GM06990 (cell line): ENCODE measurements around the gene ERC1.

Experiments
- DNase-seq: peaks from one replicate; pipeline ENCODE4 v3.0.0-alpha.2; 2011; ENCODE audit not compliant: insufficient read length; ENCODE audit errors: extremely low read depth
- H3K27me3 ChIP-seq: replicated peaks from 2 replicates; pipeline ENCODE4 v1.6.0; 2011; ENCODE audit warnings: low read length; ENCODE audit not compliant: control insufficient read depth, insufficient read depth
- H3K36me3 ChIP-seq: 2 replicates; pipeline ENCODE4 v1.5.1; 2011; ENCODE audit warnings: low read length; ENCODE audit not compliant: control insufficient read depth, insufficient read depth
- H3K4me3 ChIP-seq: replicated peaks from 2 replicates; pipeline ENCODE4 v1.5.1; 2011; ENCODE audit warnings: low read depth, mild to moderate bottlenecking, control low read depth, low read length
- TF ChIP-seq, protein P1 (sequence below): IDR thresholded peaks from 2 replicates; pipeline ENCODE4 v1.5.1; 2011; ENCODE audit warnings: low read length, control low read depth, mild to moderate bottlenecking, inconsistent platforms; ENCODE audit not compliant: insufficient read depth, poor library complexity, severe bottlenecking

ERC1 gene

DNA sequence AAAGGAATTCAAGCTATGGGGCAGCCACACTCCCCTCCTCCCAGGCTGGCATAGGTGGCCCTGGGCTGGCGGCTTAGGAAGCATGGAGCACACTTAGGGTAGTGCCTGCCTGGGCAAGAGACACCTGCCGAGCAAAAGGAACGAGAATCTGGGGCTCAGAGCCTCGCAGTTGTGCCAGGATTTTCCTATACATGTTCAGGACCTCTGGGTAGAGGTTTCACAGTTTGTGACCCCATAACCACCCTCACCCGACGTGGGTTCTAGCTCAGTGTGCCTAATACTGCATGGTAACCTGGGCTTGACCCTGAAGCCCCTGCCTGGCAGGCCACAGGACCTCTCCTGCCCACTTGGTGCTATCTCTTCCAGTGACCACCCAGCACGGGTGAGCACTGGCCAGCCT is 503.8 kb downstream of the ERC1 start:
- TF ChIP-seq, protein P1, sequence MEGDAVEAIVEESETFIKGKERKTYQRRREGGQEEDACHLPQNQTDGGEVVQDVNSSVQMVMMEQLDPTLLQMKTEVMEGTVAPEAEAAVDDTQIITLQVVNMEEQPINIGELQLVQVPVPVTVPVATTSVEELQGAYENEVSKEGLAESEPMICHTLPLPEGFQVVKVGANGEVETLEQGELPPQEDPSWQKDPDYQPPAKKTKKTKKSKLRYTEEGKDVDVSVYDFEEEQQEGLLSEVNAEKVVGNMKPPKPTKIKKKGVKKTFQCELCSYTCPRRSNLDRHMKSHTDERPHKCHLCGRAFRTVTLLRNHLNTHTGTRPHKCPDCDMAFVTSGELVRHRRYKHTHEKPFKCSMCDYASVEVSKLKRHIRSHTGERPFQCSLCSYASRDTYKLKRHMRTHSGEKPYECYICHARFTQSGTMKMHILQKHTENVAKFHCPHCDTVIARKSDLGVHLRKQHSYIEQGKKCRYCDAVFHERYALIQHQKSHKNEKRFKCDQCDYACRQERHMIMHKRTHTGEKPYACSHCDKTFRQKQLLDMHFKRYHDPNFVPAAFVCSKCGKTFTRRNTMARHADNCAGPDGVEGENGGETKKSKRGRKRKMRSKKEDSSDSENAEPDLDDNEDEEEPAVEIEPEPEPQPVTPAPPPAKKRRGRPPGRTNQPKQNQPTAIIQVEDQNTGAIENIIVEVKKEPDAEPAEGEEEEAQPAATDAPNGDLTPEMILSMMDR: no peak
- no peak for DNase-seq
- H3K36me3 ChIP-seq: no peaks in the 10 kb centered on the region
- no peaks in the 10 kb centered on the region; the same call in none of the 2 replicates for H3K27me3 ChIP-seq
- H3K4me3 ChIP-seq: no peak overlapping the region

DNA sequence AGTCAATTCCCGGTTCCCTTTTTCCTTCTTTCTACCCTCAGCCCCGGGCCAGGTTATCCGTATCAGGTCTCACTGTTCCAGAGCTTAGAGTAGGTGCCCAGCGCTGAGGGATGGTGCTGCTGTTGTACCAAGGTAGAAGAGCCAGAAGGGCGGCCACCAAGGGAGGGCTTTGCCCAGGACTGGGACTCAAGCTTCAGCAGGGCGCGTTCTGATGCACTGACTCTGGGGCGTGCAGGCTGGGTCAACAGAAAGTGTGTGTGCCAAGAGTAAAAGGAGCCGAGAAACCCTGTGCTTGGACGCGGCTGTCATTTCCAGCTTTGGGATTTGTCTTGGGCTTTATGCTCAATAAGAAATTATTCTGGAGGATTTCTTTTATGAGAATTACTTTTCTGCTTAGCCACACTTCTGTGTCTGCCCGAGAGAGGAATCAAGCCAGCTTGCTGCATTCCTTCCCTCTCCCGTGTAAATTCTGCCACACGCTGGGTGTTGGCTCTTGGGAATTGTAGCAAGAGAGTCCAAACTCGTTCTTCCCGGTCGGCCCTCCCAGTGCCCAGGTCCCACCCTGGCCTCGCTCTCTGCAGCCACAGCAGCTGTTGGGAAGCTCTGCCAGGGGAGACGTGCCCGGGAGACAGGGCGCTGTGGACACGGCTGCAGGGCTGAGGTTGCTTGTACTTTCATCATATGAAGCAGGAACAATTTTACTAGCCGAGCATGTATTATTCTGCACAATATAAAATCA is 505.3 kb downstream of the ERC1 start:
- Histone ChIP-seq H3K36me3 (no peaks in the 10 kb centered on the region), H3K27me3 (no peaks in the 10 kb centered on the region; the same call in none of the 2 replicates), H3K4me3 (no peak overlapping the region)
- DNase-seq: no peak
- TF ChIP-seq, protein P1: no peak

GRCh38 chr12:1497161-1497560 is 506.1 kb downstream of the ERC1 start:
- TF ChIP-seq, protein P1: no peak
- no peak for DNase-seq
- Histone ChIP-seq H3K36me3 (no peaks in the 10 kb centered on the region), H3K4me3 (no peak overlapping the region), H3K27me3 (no peaks in the 10 kb centered on the region; the same call in none of the 2 replicates)

- TF ChIP-seq, protein P1: no peak
- Histone ChIP-seq H3K4me3 (no peak overlapping the region), H3K27me3 (no peaks in the 10 kb centered on the region; the same call in none of the 2 replicates), H3K36me3 (no peaks in the 10 kb centered on the region)
- DNase-seq: no peak
These were observed 507.2 kb downstream of the ERC1 start for GRCh38 chr12:1498199-1498740.

- no peaks in the 10 kb centered on the region; the same call in none of the 2 replicates for H3K27me3 ChIP-seq
- H3K4me3 ChIP-seq: no peak overlapping the region
- no peak for DNase-seq
- no peaks in the 10 kb centered on the region for H3K36me3 ChIP-seq
- TF ChIP-seq, protein P1: no peak
These were observed 508.3 kb downstream of the ERC1 start for GRCh38 chr12:1499351-1499750.
